Body of pancreas (tissue), 4 donors: ENCODE data around the gene WDR12. TPM values are rescaled to one million over a fixed set of nuclear protein-coding genes. Genes with fewer than 3 reads are reported as not detected.
"Not testable (repeated sequence)": the region's sequence is repeated elsewhere in the genome, so short reads cannot be mapped to it uniquely, and the experiment has no call there.

Experiments used
- ATAC-seq: fragments of 150-250 bp; one replicate; pipeline ENCODE4 v1.9.1; 2016
- DNase-seq, 4 donors: peaks; one replicate each; pipeline ENCODE4 v3.0.0-alpha.2; 2019
- H3K27ac ChIP-seq, 4 donors: fragments of 200-600 bp; sonication (generic); 1 replicate in 3 of 4; 2 replicates in 1 of 4; pipeline versions ENCODE4 v1.5.1 to v1.6.1; 2016 to 2019; ENCODE audit warnings: mild to moderate bottlenecking in 1 of 4, mixed read lengths in 1 of 4, moderate library complexity in 1 of 4
- H3K27me3 ChIP-seq, 2 donors: fragments of 200-600 bp; sonication (generic); one replicate each; pipeline ENCODE4 v1.6.0; 2016; ENCODE audit warnings: mild to moderate bottlenecking in 1 of 2
- H3K36me3 ChIP-seq, 2 donors: fragments of 200-600 bp; sonication (generic); replicated peaks in 1 of 2; 2 replicates each; pipeline ENCODE4 v1.5.1; 2016; ENCODE audit warnings: low read depth in 2 of 2; ENCODE audit not compliant: insufficient read depth in 1 of 2
- H3K4me1 ChIP-seq: fragments of 200-600 bp; sonication (generic); one replicate; pipeline ENCODE4 v1.6.0; 2016
- H3K4me3 ChIP-seq, 2 donors: fragments of 200-600 bp; sonication (generic); 1 replicate in 1 of 2; 2 replicates in 1 of 2; pipeline ENCODE4 v1.5.1; 2016 to 2019
- H3K9me3 ChIP-seq, 3 donors: fragments of 200-600 bp; sonication (generic); 1 replicate in 2 of 3; 2 replicates in 1 of 3; pipeline ENCODE4 v1.5.1; 2016
- CTCF ChIP-seq, 7 experiments: fragments of 450-650 bp in 4 of 7; fragments of 200-600 bp in 3 of 7; sonication (generic) in 3 of 7; IDR thresholded peaks; one replicate each; pipeline ENCODE4 v1.5.1; 2016 to 2019; ENCODE audit warnings: antibody characterized with exemption in 7 of 7
- POLR2A ChIP-seq, 3 donors: fragments of 450-650 bp; IDR thresholded peaks; one replicate each; pipeline ENCODE4 v1.6.1; 2016; ENCODE audit warnings: antibody characterized with exemption in 3 of 3, mild to moderate bottlenecking in 2 of 3
- WGBS, 2 donors: methylation state at CpG; one replicate each; pipeline ENCODE4 v1.1.5; 2017; 5-methylcytosine and 5-hydroxymethylcytosine counted together
- intact Hi-C: fragments of 100-400 bp; cut with DNase I; formaldehyde crosslinking; loops from one replicate; pipeline ENCODE4 v1.15.1; 2023
- total RNA-seq, 2 donors: library from RNA; depleted of rRNA; stranded (reverse); fragments of >200 nt; gene quantifications; one replicate each; pipeline ENCODE4 v1.1.0, GENCODE V29; 2016

Gene WDR12
- total RNA-seq, 2 donors from 2014 or later: 5.3 to 9.9 TPM

GRCh38 chr2:202908186-202908585, 3.3 kb downstream of the WDR12 start:
- Histone ChIP-seq H3K27me3 (no peaks in the 10 kb centered on the region), H3K27ac (no peak overlapping the region), H3K9me3 (no peaks in the 10 kb centered on the region), H3K36me3 (no peaks in the 10 kb centered on the region), H3K4me1 (peaks cover 11% of the 10 kb centered on the region), H3K4me3 (no peak overlapping the region)
- no peak for ATAC-seq
- intact Hi-C loops: no loop called here
- 74 to 81% methylated on average over 5 of the region's 5 CpGs for whole genome bisulfite sequencing, 2 donors
- no peak for DNase-seq
- TF ChIP-seq POLR2A (IDR thresholded peaks at IDR 0.05): no peak
- no peak for TF ChIP-seq CTCF (IDR thresholded peaks at IDR 0.05)

GRCh38 chr2:202905507-202905906, 6.0 kb downstream of the WDR12 start:
- H3K27me3 ChIP-seq, intact Hi-C loops, H3K9me3 ChIP-seq, H3K36me3 ChIP-seq, H3K27ac ChIP-seq, DNase-seq, H3K4me1 ChIP-seq, ATAC-seq, H3K4me3 ChIP-seq: not testable (repeated sequence)

- no peak for TF ChIP-seq POLR2A (IDR thresholded peaks at IDR 0.05)
- TF ChIP-seq CTCF (IDR thresholded peaks at IDR 0.05): no peak
- no peaks in the 10 kb centered on the region for H3K27me3 ChIP-seq
- H3K36me3 ChIP-seq: peaks cover 0 to 14% of the 10 kb centered on the region in 2 donors
- intact Hi-C loops: no loop called here
- DNase-seq: no peak
- no peak for ATAC-seq
- H3K4me1 ChIP-seq: no peaks in the 10 kb centered on the region
- H3K27ac ChIP-seq: no peak overlapping the region
- H3K4me3 ChIP-seq: no peak overlapping the region
- no peaks in the 10 kb centered on the region for H3K9me3 ChIP-seq
- WGBS, 2 donors: 83 to 87% methylated on average over 7 of the region's 7 CpGs
These were observed 26.3 kb downstream of the WDR12 start for GRCh38 chr2:202885190-202885589.

GRCh38 chr2:202883987-202884675, 27.3 kb downstream of the WDR12 start:
- H3K4me1 ChIP-seq: no peaks in the 10 kb centered on the region
- H3K27ac ChIP-seq: no peak overlapping the region
- peaks cover 0 to 9% of the 10 kb centered on the region in 2 donors for H3K36me3 ChIP-seq
- H3K4me3 ChIP-seq: no peak overlapping the region
- DNase-seq (no peak), ATAC-seq (no peak)
- no peaks in the 10 kb centered on the region for H3K9me3 ChIP-seq
- 73 to 82% methylated on average over 5 of the region's 5 CpGs for WGBS, 2 donors
- no peak for TF ChIP-seq CTCF (IDR thresholded peaks at IDR 0.05)
- TF ChIP-seq POLR2A (IDR thresholded peaks at IDR 0.05): no peak
- H3K27me3 ChIP-seq: no peaks in the 10 kb centered on the region
- intact Hi-C loops: no loop called here

GRCh38 chr2:202881570-202881969, 29.9 kb downstream of the WDR12 start:
- 83 to 90% methylated on average over 4 of the region's 4 CpGs for WGBS, 2 donors
- no peaks in the 10 kb centered on the region for H3K9me3 ChIP-seq
- H3K4me3 ChIP-seq: no peak overlapping the region
- no peaks in the 10 kb centered on the region for H3K4me1 ChIP-seq
- no peak for ATAC-seq
- TF ChIP-seq POLR2A (IDR thresholded peaks at IDR 0.05) (no peak), CTCF (IDR thresholded peaks at IDR 0.05) (no peak)
- no peaks in the 10 kb centered on the region for H3K27me3 ChIP-seq
- intact Hi-C loops: no loop called here
- no peak for DNase-seq
- H3K36me3 ChIP-seq: peaks cover 0 to 9% of the 10 kb centered on the region in 2 donors
- no peak overlapping the region for H3K27ac ChIP-seq
